IPS DF 4.7 (cell line): ENCODE measurements around the gene GRAMD4.

Experiments
- DNase-seq: peaks from one replicate; pipeline ENCODE4 v3.0.0-alpha.2; 2013; ENCODE audit warnings: low spot score; ENCODE audit errors: extremely low read depth

GRAMD4 gene

GRCh38 chr22:46712288-46712687 lies 92.1 kb downstream of the GRAMD4 start:
- no peak for DNase-seq

- DNase-seq = no peak
These were observed 94.4 kb downstream of the GRAMD4 start for GRCh38 chr22:46714550-46714949.

GRCh38 chr22:46719921-46720320 lies 99.7 kb downstream of the GRAMD4 start:
- DNase-seq = no peak

GRCh38 chr22:46721501-46722085 lies 101.4 kb downstream of the GRAMD4 start:
- no peak for DNase-seq

- no peak for DNase-seq
These were observed 103.7 kb downstream of the GRAMD4 start for GRCh38 chr22:46723882-46724281.

- DNase-seq = no peak
These were observed 104.9 kb downstream of the GRAMD4 start for GRCh38 chr22:46725096-46725495.

- DNase-seq = no peak
These were observed 106.1 kb downstream of the GRAMD4 start for GRCh38 chr22:46726066-46726985.

- no peak for DNase-seq
These were observed 106.8 kb downstream of the GRAMD4 start for GRCh38 chr22:46726986-46727317.

GRCh38 chr22:46727813-46728364 lies 107.7 kb downstream of the GRAMD4 start:
- no peak for DNase-seq

GRCh38 chr22:46728470-46728869 lies 108.3 kb downstream of the GRAMD4 start:
- DNase-seq = no peak
